Choroid plexus epithelial cell (primary cell): ENCODE measurements around the gene PSME1.

Source experiments
- DNase-seq: peaks from one replicate; pipeline ENCODE4 v3.0.0-alpha.2; 2010; ENCODE audit warnings: low read depth
- H3K4me3 ChIP-seq: 2 replicates; pipeline ENCODE4 v1.5.1; 2011; ENCODE audit warnings: low read depth, mild to moderate bottlenecking, control low read depth, low read length, moderate library complexity
- TF ChIP-seq, protein P1 (sequence below): conservative IDR thresholded peaks from 2 replicates; pipeline ENCODE4 v1.5.1; 2011; ENCODE audit warnings: low read depth, mild to moderate bottlenecking, control low read depth, inconsistent platforms, low read length, moderate library complexity

Gene PSME1

DNA sequence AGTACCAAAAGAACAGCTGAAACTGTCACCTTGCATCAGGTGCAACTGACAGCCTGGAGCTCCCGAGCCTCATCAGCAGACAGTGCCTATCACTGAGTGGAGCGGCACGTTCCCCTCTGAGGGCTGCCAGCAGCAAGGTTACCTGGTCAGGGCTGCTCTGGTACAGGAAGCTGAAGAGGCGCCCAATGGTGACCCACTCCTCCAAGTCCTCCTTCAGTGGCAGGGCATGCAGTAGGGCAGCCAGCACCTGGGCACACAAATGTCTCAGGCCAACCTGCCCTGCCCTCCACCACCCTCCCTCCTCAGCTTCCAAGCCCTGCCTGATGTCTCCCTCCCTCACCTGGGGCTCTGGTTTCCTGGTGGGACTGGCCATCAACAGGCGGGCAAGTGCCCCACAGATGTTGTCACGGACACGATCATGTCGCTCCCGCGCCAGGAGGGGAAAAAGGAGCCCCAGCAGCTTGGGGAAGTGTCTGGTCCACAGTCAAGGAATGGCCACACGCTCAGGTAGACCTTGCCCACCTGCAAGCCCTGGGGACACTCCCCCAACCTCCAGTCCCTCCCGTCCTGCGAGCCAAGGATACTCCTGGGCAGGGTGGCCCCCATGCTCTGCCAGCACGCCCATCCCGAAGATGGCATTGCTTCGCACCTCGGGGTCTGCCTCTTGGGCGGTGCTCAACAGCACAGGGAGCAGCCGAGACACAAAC, 45.5 kb downstream of the PSME1 start:
- DNase-seq, result no peak
- TF ChIP-seq, protein P1, sequence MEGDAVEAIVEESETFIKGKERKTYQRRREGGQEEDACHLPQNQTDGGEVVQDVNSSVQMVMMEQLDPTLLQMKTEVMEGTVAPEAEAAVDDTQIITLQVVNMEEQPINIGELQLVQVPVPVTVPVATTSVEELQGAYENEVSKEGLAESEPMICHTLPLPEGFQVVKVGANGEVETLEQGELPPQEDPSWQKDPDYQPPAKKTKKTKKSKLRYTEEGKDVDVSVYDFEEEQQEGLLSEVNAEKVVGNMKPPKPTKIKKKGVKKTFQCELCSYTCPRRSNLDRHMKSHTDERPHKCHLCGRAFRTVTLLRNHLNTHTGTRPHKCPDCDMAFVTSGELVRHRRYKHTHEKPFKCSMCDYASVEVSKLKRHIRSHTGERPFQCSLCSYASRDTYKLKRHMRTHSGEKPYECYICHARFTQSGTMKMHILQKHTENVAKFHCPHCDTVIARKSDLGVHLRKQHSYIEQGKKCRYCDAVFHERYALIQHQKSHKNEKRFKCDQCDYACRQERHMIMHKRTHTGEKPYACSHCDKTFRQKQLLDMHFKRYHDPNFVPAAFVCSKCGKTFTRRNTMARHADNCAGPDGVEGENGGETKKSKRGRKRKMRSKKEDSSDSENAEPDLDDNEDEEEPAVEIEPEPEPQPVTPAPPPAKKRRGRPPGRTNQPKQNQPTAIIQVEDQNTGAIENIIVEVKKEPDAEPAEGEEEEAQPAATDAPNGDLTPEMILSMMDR, result no peak
- no peak overlapping the region for H3K4me3 ChIP-seq

DNA sequence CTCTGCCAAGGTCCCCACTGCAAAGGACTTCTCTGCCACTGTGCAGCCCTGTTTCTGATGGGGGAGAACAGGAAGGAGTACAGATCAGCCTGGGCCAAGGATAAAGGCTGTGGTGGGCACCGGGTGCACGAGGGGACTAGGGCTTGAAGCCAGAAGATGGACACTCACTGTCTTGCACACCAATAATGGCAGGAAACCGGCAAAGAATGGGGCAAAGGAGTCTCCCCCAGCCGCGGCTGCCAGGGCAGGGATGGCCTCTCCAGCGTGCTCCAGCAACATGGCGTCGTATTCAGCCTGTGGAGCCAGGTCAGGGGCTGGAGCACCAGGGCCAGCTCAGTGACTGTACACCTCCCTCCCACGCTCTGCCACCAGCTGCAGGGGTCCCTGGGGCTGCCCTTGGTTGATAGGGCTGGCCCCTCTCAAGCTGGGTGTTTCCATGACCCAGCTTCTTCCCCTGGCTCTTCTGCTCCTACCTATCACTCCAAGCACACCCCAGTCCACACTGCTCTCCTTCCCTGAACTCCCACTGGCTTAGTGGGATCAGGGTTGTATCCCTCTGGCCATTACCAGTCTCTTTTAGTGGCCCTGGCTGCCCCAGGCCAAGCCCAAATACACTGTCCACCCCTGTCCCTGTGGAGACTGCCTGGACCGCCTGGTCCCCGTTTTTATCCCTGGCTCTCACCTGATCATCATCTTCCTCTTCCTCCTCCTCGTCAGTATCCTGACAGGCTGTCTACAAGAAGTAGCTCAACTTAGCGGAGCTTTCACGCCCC, 46.3 kb downstream of the PSME1 start:
- no peak for DNase-seq
- TF ChIP-seq, protein P1, result no peak
- no peak overlapping the region for H3K4me3 ChIP-seq

DNA sequence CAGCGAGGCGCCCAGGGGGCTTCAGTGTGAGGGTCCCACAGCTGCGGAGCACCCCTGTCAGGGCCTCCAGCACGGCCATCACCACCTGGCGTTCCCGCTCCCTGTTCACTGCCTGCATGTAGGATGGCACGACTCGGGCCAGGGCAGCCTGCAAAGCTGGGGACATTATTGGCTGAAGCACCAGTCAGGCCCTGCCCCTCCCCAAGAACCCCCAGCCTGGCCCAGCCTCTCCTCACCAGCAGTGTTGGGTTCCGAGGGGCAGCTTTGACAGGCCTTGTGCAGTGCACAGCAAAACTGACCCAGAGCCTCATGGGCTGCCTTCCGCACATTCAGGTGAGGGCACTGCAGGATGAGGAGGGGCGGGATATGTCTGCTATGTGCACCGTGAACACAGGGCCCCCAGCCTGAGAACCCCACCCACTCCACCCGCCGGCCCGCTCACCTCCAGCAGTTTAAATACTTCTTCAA, 47.1 kb downstream of the PSME1 start:
- TF ChIP-seq, protein P1, result no peak
- DNase-seq, result no peak

DNA sequence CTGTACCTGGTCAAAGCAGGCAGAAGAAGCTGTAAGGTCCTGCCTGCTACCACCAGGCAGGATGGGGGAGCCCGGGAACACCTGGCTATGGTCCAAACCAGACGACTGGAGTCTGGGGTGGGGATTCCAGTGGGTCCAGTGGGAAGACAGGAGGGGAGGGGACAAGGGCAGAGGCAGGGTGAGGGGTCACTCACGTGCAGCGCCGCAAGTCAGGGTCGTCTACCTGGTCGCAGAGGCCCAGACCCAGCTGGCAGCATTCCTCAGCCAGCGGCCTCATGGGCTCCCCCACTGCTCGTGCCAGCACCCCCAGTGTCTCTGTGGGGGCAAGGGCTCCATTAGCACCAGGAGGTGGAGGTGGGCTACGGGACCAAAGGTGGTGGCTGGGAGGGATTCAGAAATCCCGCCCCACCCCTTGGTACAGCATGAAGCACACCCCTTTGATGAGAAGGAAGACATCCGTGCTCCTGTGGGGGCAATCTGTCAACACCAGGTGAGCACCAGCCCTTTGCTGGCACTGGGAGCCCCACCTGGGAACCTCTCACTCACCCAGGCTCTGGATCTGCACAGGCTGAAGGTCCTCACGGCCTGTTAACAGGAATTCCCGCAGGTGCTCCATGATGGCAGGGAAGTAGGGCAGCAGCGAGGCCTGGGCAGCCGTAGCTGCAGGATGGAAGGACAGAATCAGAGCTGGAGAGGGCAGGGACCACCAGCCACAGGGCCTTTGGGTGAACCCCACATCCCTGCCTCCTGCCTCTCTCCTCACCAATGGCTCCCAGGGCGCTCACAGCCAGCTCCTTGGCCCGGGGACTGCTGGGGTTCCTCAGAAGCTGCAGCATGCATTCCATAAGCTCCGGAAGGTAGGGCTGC, 48.3 kb downstream of the PSME1 start:
- no peak for DNase-seq
- no peak overlapping the region for H3K4me3 ChIP-seq
- TF ChIP-seq, protein P1, result no peak

More for the DNA sequence above, 47.1 kb downstream of the PSME1 start:
- no peak overlapping the region for H3K4me3 ChIP-seq

DNA sequence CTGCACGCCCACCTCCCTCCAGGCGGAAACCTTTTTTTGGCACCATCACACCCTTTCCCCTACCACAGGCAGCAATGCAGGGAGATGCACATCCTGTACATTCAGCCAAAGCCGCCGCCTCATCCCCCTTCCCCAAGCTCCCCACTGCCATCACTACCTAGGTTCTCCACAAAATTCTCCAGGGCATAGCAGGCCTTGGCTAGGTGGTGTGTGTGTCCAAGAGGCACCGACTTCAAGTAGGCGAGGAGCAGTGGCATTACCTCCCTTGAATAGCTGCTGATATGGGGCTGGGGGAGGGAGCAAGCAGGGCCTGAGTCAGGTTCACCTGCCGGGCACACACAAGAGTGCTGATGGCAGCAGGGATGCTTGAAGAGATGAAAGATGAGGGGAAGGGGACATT, 49.0 kb downstream of the PSME1 start:
- no peak for DNase-seq
- TF ChIP-seq, protein P1, result no peak
- no peak overlapping the region for H3K4me3 ChIP-seq

DNA sequence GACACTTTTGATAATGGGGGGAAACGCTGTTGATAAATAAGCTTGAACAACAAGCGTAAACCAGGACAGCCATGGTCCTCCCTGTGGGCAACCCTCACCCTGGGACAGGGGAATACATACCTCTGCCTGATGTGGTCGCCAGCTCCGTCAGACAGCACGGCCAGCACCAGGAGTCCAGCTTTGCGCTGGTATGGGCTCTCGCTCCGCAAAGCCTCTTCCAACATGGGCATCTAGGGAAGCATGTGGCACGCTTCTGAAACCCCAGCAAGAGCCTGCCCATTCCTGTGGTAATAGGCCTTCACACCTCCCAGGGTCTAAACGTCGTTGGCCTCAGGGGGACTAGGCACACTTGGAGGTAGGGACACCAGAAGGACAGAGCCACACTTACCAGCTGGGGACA, 49.7 kb downstream of the PSME1 start:
- H3K4me3 ChIP-seq, result no peak overlapping the region
- no peak for DNase-seq
- TF ChIP-seq, protein P1, result no peak
